ENCODE data around the gene RBM4.
"Not testable (repeated sequence)": the region's sequence is repeated elsewhere in the genome, so short reads cannot be mapped to it uniquely, and the experiment has no call there.

The RBM4 gene, protein sequence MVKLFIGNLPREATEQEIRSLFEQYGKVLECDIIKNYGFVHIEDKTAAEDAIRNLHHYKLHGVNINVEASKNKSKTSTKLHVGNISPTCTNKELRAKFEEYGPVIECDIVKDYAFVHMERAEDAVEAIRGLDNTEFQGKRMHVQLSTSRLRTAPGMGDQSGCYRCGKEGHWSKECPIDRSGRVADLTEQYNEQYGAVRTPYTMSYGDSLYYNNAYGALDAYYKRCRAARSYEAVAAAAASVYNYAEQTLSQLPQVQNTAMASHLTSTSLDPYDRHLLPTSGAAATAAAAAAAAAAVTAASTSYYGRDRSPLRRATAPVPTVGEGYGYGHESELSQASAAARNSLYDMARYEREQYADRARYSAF

DNA sequence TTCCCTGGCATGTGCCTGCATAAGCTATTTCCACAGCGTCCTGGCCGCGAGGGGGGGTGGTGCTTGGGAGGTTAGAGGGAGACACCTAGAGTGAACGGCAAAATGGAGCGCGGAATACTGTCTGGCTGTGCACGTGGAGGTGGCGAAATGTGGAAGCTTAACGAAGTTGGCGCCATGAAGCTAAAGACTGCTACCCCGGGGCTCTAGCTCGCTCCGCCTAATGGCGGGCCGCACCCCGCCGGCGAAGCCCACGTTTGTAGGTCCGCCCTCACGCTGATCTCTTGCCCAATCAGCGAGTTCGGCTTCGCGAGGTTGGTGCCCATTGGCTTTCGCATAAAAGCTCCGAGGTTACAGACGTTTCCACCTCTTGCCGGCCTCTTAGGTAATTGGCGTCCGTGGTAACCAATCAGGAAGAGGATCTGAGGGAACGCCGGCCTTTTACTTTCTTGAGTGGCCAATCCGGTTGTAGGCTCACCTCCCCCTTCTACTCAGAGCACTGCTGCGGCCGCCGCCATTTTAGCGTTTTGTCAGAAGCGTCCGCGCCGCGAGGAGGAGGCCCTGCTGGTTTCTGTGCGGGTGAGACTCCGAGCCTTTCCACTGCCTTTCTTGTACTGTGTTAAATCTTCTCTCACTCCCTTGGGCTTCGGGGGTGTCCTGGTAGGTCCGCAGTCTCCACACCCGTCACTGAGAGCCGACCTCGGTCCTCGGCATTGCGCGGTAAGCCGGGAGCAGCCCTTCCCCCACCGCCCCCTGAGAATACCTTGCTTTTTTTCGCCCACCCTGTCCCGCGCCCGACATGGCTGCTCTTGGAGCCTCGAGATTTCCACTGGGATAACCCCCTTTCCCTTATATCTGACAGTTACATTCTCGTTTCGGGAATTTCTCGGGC lies at the start of gene RBM4:
Gene RBM4, plus strand, starts transcription at position 527 of the 889 bp plus-strand sequence. CDS start 1,009 bp downstream, outside the sequence.
- Mint-ChIP-seq H3K4me1 (ENCODE audit: low read depth) (peaks cover 57% of the 10 kb centered on the region), H3K27ac (peak within 1 kb of the TSS; percentile 91), H3K27me3 (ENCODE audit: low read depth) (no peaks in the 10 kb centered on the region), H3K36me3 (ENCODE audit: low read depth) (peaks cover 44% of the 10 kb centered on the region), H3K4me3 (peak within 1 kb of the TSS; percentile 88), H3K9me3 (no peaks in the 10 kb centered on the region)

DNA sequence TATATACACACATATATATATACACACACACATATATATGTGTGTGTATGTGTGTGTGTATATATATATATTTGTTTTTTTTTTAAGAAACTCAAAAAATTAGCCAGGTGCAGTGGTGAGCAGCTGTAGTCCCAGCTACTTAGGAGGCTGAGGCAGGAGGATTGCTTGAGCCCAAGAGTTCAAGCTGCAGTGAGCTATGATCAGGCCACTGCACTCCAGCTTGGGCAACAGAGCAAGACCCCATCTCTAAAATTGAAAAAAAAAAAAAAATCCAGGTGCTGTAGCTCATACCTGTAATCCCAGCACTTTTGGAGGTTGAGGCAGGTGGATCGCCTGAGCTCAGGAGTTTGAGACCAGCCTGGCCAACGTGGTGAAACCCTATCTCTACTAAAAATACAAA lies 49.2 kb upstream of the RBM4 start:
- H3K36me3 Mint-ChIP-seq (ENCODE audit: low read depth); H3K4me1 Mint-ChIP-seq (ENCODE audit: low read depth); H3K4me3 Mint-ChIP-seq; H3K27ac Mint-ChIP-seq; H3K9me3 Mint-ChIP-seq; H3K27me3 Mint-ChIP-seq (ENCODE audit: low read depth): not testable (repeated sequence)

DNA sequence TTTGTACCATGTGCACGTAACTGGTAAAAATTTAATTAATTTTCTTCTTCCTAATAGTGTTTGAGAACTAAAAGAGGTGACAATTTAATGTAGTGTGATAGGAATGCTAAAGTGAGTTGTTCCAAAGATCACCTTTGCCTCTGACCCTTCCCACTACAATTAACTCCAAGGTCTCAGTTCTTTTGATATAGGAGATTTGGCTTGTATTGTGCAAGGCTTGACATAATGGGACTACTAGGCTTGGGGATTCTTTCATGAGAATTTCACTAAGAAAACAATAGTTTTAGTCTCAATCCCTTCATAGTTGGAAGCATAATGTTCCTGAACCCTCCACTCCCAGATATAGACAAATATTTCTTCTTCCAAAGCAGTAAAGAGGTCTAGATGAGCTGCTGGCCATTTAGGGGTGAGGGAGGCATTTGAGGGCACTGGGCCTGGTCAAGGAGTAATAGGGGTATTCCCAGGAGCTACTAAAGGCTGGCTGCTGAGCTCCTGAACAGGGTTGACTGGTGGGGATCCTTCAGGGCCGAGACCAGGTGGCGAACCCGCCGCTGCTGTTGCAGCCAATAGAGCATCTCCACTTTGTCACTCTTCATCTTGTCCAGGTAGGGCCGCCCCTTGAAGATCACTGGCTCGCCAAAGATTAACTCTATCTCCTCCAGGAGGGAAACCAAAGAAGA lies 48.4 kb upstream of the RBM4 start:
- Mint-ChIP-seq H3K4me3 (no peak overlapping the region), H3K4me1 (ENCODE audit: low read depth) (peaks cover 12% of the 10 kb centered on the region), H3K27me3 (ENCODE audit: low read depth) (no peaks in the 10 kb centered on the region), H3K36me3 (ENCODE audit: low read depth) (peaks cover 2% of the 10 kb centered on the region), H3K27ac (no peak overlapping the region), H3K9me3 (no peaks in the 10 kb centered on the region)

DNA sequence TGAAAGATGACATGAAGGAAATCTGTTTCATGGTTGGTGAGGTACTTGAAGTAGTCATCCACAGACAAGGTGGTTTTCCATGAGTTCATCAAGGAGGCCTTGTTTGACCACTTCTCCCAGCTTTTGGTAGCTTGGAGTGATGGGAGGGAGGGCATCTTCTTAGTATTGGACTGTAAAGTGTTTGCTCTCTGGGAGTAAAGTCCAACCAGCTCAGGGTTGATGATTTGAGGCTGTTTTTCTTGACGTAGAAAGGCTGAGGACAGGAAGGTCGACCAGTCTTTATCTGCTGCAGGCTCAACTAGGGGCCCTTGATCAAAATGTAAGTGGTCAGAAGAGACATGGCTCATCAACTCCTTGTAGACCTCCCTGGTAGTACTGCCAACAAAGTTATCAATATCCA lies 47.3 kb upstream of the RBM4 start:
- Mint-ChIP-seq H3K4me1 (ENCODE audit: low read depth) (peaks cover 18% of the 10 kb centered on the region), H3K9me3 (no peaks in the 10 kb centered on the region), H3K27me3 (ENCODE audit: low read depth) (no peaks in the 10 kb centered on the region), H3K36me3 (ENCODE audit: low read depth) (peaks cover 2% of the 10 kb centered on the region), H3K27ac (no peak overlapping the region), H3K4me3 (no peak overlapping the region)

DNA sequence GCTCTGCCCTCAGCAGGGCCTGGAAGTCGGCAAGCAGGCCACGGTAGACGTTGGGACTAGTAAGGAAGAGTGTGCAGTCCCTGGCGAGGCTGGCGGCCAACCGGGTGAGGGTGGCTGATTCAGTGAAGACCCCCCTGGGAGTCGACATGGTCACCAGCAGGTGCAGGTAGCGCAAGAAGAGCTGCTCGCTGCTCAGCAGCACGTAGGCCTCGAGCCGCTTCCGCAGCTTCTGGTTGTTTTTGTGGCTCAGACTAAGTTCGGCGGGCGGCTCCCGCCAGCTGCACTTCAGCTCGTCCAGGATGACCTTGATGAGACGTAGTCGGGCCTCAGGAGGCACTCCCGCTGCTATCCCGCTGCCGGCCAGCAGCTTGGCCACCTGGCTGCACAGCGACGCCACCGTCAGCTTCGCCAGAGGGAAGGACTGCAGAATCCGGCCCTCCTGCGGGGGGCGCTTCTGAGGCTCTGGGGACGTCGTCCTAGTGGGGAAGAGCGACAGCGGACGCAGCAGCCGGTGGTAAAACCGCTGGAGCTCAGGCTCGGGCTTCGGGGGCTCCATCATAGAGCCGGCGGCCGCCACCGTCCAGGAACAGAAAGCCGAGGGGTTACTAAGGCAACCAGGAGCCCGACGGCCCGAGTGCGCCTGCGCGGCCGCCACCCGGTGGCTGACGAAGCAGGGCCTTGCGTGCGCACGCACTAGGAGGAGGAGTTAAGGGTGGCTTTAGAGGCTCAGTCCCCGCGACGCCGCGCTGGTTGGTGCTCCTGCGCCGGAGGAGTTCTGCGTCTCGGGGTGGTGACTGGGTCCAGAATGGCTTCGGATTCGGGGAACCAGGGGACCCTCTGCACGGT lies 45.8 kb upstream of the RBM4 start, which contains the start of the genes CCDC87 and CCS:
Gene CCDC87, minus strand, starts transcription at position 607 of the 846 bp plus-strand sequence. Its CDS starts 48 bp downstream, at position 559.
Gene CCS, plus strand, starts transcription at position 729 of the 846 bp plus-strand sequence. Its CDS starts 77 bp downstream, at position 806.
- Mint-ChIP-seq H3K4me1 (ENCODE audit: low read depth) (peaks cover 18% of the 10 kb centered on the region), H3K27me3 (ENCODE audit: low read depth) (no peaks in the 10 kb centered on the region), H3K4me3 (peak within 1 kb of the TSS; percentile 100), H3K27ac (peak within 1 kb of the TSS; percentile 98), H3K36me3 (ENCODE audit: low read depth) (peaks cover 2% of the 10 kb centered on the region), H3K9me3 (no peaks in the 10 kb centered on the region)

DNA sequence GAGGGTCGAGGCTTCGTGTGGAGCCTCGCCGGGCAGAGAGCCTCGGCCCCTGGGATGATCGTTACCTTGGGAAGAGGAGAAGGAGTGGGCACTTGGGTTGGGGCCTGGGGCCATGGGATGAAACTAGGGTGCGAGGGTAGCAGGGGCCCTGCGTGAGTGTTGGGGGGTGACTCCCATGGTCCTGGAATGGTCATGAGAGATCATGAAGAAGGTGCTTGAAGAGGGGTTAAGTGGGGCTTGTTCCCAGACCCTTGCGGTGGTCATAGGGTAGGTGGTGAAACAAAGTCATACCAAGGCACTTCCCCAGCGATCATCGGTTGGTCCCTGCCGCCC lies 45.2 kb upstream of the RBM4 start:
- H3K27me3 Mint-ChIP-seq (ENCODE audit: low read depth): no peaks in the 10 kb centered on the region
- peak overlapping the region; percentile 98 for H3K27ac Mint-ChIP-seq
- H3K36me3 Mint-ChIP-seq (ENCODE audit: low read depth): peaks cover 2% of the 10 kb centered on the region
- H3K4me1 Mint-ChIP-seq (ENCODE audit: low read depth): peaks cover 18% of the 10 kb centered on the region
- no peaks in the 10 kb centered on the region for H3K9me3 Mint-ChIP-seq
- peak overlapping the region; percentile 100 for H3K4me3 Mint-ChIP-seq

DNA sequence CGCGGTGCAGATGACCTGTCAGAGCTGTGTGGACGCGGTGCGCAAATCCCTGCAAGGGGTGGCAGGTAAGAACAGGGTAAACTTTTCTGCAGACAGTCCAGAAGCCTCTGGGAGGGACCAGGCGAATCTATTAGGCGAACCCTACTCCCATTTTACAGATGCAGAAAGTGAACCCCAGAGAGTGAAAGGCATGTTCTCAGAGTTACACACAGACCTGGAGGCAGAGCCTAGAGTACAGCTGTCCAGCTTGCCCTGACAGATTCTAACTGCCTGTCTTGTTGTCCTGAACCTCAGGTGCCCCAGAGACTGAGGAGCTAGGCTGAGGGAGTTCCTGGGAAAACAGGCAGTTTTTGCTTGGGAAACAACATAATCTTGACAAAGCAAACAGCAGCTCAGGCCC lies 44.9 kb upstream of the RBM4 start:
- Mint-ChIP-seq H3K4me1 (ENCODE audit: low read depth) (peaks cover 18% of the 10 kb centered on the region), H3K4me3 (peak overlapping the region; percentile 100), H3K27ac (no peak overlapping the region), H3K9me3 (no peaks in the 10 kb centered on the region), H3K27me3 (ENCODE audit: low read depth) (no peaks in the 10 kb centered on the region), H3K36me3 (ENCODE audit: low read depth) (peaks cover 2% of the 10 kb centered on the region)

DNA sequence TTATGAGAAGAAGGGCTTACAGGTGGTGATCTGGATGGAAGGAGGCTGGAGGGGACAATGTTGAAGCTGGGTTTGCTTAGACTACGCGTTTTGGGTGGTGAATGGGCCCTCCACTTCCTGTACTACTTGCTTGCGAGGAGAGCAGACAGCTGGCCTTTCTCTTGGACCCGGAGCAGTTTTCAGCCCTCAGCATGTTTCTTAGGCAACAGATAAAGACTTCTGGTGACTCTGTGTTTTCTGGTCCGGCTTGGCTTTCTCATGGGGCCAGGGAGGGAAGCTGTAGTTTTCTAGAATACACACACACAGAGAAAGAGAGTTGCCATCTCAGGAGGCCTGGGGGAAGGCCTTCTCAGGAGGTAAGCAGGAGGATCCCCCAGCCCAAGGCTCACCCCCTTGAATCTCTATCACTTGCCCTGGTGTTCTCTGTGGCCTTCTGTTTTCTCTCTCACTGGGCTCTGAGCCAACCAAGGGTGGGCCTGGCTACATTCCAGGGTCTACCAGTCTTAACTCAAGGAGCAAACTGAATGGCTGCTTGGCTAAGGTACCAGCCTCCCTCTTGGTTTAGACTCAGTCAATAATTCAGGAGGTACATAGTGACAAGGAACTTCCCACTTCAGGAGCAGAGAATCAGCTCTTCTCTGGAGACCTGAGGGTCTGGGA lies 43.1 kb upstream of the RBM4 start:
- no peaks in the 10 kb centered on the region for H3K27me3 Mint-ChIP-seq (ENCODE audit: low read depth)
- H3K27ac Mint-ChIP-seq: peak overlapping the region; percentile 57
- H3K36me3 Mint-ChIP-seq (ENCODE audit: low read depth): peaks cover 3% of the 10 kb centered on the region
- peaks cover 18% of the 10 kb centered on the region for H3K4me1 Mint-ChIP-seq (ENCODE audit: low read depth)
- H3K4me3 Mint-ChIP-seq: peak overlapping the region; percentile 60
- no peaks in the 10 kb centered on the region for H3K9me3 Mint-ChIP-seq

DNA sequence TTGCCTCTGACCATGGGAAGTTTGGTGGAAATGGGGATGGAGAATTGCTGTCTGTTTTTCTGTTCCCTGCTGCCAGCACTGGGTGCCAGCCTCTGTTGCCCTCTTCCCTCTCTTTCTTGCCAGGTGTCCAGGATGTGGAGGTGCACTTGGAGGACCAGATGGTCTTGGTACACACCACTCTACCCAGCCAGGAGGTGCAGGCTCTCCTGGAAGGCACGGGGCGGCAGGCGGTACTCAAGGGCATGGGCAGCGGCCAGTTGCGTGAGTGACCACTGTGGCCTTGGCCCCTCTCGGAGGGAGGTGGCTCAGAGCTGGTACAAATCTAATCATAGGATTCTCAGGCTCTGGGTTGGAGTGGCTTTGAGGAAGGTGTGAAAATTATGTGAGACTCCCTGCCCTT lies 39.5 kb upstream of the RBM4 start:
- Mint-ChIP-seq H3K27me3 (ENCODE audit: low read depth) (no peaks in the 10 kb centered on the region), H3K36me3 (ENCODE audit: low read depth) (peaks cover 8% of the 10 kb centered on the region), H3K9me3 (no peaks in the 10 kb centered on the region), H3K27ac (no peak overlapping the region), H3K4me1 (ENCODE audit: low read depth) (peaks cover 12% of the 10 kb centered on the region), H3K4me3 (no peak overlapping the region)

DNA sequence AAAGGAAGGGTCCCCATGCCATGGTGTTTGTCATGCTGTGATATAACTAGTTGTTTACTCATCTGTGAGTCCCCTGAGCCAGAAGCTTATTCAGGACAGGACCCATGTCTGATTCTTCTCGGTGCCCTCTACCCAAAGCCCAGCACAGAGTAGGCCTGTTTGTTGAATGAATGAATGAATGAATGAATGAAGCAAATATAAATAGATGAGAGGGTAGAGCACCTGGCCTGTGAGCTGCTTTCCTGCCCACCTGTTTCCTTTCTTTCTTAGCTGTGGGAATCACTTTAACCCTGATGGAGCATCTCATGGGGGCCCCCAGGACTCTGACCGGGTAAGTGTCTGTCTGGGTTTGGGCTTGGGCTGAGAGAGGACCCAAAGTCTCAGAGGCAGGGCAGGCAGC lies 38.3 kb upstream of the RBM4 start:
- H3K9me3 Mint-ChIP-seq: no peaks in the 10 kb centered on the region
- peaks cover 5% of the 10 kb centered on the region for H3K4me1 Mint-ChIP-seq (ENCODE audit: low read depth)
- peaks cover 13% of the 10 kb centered on the region for H3K36me3 Mint-ChIP-seq (ENCODE audit: low read depth)
- H3K27me3 Mint-ChIP-seq (ENCODE audit: low read depth): no peaks in the 10 kb centered on the region
- no peak overlapping the region for H3K27ac Mint-ChIP-seq
- no peak overlapping the region for H3K4me3 Mint-ChIP-seq

DNA sequence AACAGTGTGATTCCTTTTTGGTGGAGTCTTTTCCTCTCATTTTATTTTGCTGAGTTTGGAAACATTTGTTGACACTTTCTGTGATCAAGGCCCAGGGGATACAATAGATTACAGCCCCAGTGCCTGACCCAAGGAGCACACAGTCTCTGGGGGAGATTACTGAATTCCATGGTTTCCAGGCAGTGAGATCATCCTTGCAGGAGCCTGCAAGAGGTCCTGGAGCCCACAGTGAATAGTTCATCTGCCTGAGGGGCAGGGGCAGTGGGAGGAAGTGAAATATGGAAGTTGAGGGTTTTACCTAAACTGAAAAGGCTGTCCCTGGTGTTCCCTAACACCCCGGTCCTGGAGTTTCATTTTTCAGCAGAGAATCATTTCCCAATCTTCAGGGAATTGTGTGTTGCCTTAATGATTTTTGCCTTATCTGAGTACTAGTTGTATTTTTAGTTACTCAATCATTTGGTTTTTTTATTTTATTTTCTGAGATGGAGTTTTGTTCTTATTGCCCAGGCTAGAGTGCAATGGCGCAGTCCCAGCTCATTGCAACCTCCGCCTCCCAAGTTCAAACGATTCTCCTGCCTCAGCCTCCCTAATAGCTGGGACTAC lies 37.8 kb upstream of the RBM4 start:
- Mint-ChIP-seq H3K4me1 (ENCODE audit: low read depth) (peaks cover under 1% of the 10 kb centered on the region), H3K4me3 (no peak overlapping the region), H3K36me3 (ENCODE audit: low read depth) (peaks cover 14% of the 10 kb centered on the region), H3K27ac (no peak overlapping the region), H3K27me3 (ENCODE audit: low read depth) (no peaks in the 10 kb centered on the region), H3K9me3 (no peaks in the 10 kb centered on the region)

DNA sequence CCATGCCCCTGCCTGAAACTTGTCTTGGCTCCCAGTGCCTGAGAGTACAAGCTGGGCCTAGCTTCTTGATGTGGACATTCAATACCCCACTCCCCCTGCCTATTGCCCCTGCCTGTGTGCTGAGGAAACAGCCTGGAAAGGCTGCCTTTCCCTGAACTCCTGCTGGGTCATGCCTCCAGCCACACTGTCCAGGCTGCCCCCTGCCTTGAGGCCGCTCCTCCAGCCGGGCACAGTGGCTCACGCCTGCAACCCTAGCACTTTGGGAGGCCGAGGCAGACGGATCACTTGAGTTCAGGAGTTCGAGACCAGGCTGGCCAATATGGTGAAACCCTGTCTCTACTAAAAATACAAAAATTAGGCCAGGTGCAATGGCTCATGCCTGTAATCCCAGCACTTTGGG lies 35.4 kb upstream of the RBM4 start:
- Mint-ChIP-seq H3K27me3 (ENCODE audit: low read depth) (no peaks in the 10 kb centered on the region), H3K4me1 (ENCODE audit: low read depth) (no peaks in the 10 kb centered on the region), H3K9me3 (no peaks in the 10 kb centered on the region), H3K27ac (no peak overlapping the region), H3K4me3 (no peak overlapping the region), H3K36me3 (ENCODE audit: low read depth) (peaks cover 14% of the 10 kb centered on the region)

DNA sequence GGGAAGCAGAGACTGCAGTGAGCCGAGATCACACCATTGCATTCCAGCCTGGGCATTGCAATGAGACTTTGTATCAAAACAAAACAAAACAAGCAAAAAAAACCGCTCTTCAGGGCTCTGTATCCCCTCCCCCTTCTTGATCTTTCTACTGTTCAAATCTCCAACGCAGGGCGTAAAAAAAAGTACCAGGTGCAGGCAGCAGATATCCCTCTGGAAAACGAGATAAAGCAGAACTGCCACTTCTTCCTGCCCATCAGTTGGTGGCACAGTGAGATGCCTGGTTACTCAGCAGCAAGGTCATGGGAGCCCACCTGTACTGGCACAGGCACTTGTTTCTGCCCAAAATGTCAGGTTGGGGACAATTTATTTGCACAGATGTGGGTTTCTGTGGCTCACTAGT lies 34.3 kb upstream of the RBM4 start:
- no peak overlapping the region for H3K4me3 Mint-ChIP-seq
- no peaks in the 10 kb centered on the region for H3K4me1 Mint-ChIP-seq (ENCODE audit: low read depth)
- H3K9me3 Mint-ChIP-seq: no peaks in the 10 kb centered on the region
- H3K36me3 Mint-ChIP-seq (ENCODE audit: low read depth): peaks cover 14% of the 10 kb centered on the region
- H3K27me3 Mint-ChIP-seq (ENCODE audit: low read depth): no peaks in the 10 kb centered on the region
- H3K27ac Mint-ChIP-seq: no peak overlapping the region

All from T-helper 1 cell treated with Interleukin-12 subunit alpha and Interleukin-12 subunit beta and Interleukin-4 antibody, amounts not matched to agents 30 μg/mL and 1 μg/mL, for 36 hours (primary cell).